WERI-Rb-1 (cell line): ENCODE data around the gene ART4.

Source experiments
- DNase-seq: peaks from one replicate; pipeline ENCODE4 v3.0.0-alpha.2; 2020
- H3K27ac ChIP-seq: fragments of 250-450 bp; sonication (Bioruptor Pico); 2 replicates; pipeline ENCODE4 v1.5.1; 2020; ENCODE audit warnings: mild to moderate bottlenecking, moderate library complexity
- H3K27me3 ChIP-seq: fragments of 250-450 bp; sonication (Bioruptor Pico); 2 replicates; pipeline ENCODE4 v1.5.1; 2021; ENCODE audit warnings: mild to moderate bottlenecking, low read depth, moderate library complexity; ENCODE audit not compliant: insufficient read depth, severe bottlenecking
- H3K36me3 ChIP-seq: fragments of 250-450 bp; sonication (Bioruptor Pico); 2 replicates; pipeline ENCODE4 v1.5.1; 2020; ENCODE audit warnings: mild to moderate bottlenecking, moderate library complexity
- H3K4me3 ChIP-seq: 2 replicates; pipeline ENCODE4 v1.5.1; 2011; ENCODE audit warnings: low read depth, mild to moderate bottlenecking, control low read depth, low read length
- H3K9me3 ChIP-seq: fragments of 250-450 bp; sonication (Bioruptor Pico); 2 replicates; pipeline ENCODE4 v1.5.1; 2021; ENCODE audit warnings: mild to moderate bottlenecking, moderate library complexity; ENCODE audit not compliant: severe bottlenecking
- CTCF ChIP-seq: IDR thresholded peaks from 2 replicates; pipeline ENCODE4 v1.5.1; 2011; ENCODE audit warnings: low read depth, mild to moderate bottlenecking, control low read depth, inconsistent platforms, low read length

The ART4 gene

GRCh38 chr12:14850929-14851663 is 7.8 kb upstream of the ART4 start:
- Histone ChIP-seq H3K27ac (no peak overlapping the region), H3K9me3 (no peaks in the 10 kb centered on the region), H3K4me3 (no peak overlapping the region), H3K27me3 (no peaks in the 10 kb centered on the region), H3K36me3 (no peaks in the 10 kb centered on the region)
- no peak for TF ChIP-seq CTCF
- DNase-seq: no peak

- Histone ChIP-seq H3K4me3 (no peak overlapping the region), H3K27ac (no peak overlapping the region), H3K27me3 (no peaks in the 10 kb centered on the region), H3K9me3 (no peaks in the 10 kb centered on the region), H3K36me3 (no peaks in the 10 kb centered on the region)
- no peak for DNase-seq
- no peak for TF ChIP-seq CTCF
Observed at GRCh38 chr12:14849661-14850060, 6.3 kb upstream of the ART4 start.

GRCh38 chr12:14846876-14847580 is 3.7 kb upstream of the ART4 start:
- TF ChIP-seq CTCF: no peak
- no peaks in the 10 kb centered on the region for H3K36me3 ChIP-seq

GRCh38 chr12:14846042-14846587 is 2.8 kb upstream of the ART4 start:
- DNase-seq: no peak
- no peak for TF ChIP-seq CTCF
- no peak overlapping the region for H3K27ac ChIP-seq
- H3K9me3 ChIP-seq: no peaks in the 10 kb centered on the region
- H3K27me3 ChIP-seq: no peaks in the 10 kb centered on the region
- no peaks in the 10 kb centered on the region for H3K36me3 ChIP-seq
- H3K4me3 ChIP-seq: no peak overlapping the region

More at GRCh38 chr12:14846876-14847580, 3.7 kb upstream of the ART4 start:
- Histone ChIP-seq H3K9me3 (no peaks in the 10 kb centered on the region), H3K4me3 (no peak overlapping the region), H3K27me3 (no peaks in the 10 kb centered on the region), H3K27ac (no peak overlapping the region)
- no peak for DNase-seq

GRCh38 chr12:14845350-14845750 is 2.0 kb upstream of the ART4 start:
- Histone ChIP-seq H3K27ac (no peak overlapping the region), H3K27me3 (no peaks in the 10 kb centered on the region), H3K36me3 (no peaks in the 10 kb centered on the region), H3K4me3 (no peak overlapping the region), H3K9me3 (no peaks in the 10 kb centered on the region)
- peak; percentile 48 for DNase-seq
- TF ChIP-seq CTCF: peak; percentile 32; the same call in 1 of the 2 replicates
